ENCODE results near the gene MSL1.

DNA sequence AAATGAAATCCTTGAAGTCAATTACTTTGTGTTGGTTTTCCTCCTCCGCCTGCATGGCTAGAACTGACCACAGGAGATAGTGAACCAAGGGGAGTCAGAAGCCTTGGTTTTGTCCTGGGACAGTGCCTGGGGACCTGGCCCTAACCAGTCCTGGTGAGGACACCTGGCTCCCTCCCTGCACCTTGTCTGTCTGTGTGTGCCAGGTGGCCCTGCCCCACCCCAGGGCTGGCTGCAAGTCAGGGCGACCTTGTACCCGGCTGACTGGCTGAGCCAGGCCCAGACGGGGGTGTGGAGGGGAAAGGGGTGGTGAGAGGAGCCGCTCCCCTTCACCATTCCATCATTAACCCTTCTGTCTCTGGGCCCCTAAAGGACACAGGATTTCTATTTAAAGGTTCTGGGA, 58.9 kb downstream of the MSL1 start:
- TF ChIP-seq ELF4 (IDR thresholded peaks at IDR 0.05) (no peak), TARDBP (IDR thresholded peaks at IDR 0.05) (no peak), L3MBTL2 (conservative IDR thresholded peaks at IDR 0.05) (no peak), FOXM1 (IDR thresholded peaks at IDR 0.05; ENCODE audit: borderline replicate concordance) (no peak), SUZ12 (IDR thresholded peaks at IDR 0.05) (no peak), SP1 (IDR thresholded peaks at IDR 0.05) (no peak), FOXK2 (IDR thresholded peaks at IDR 0.05) (no peak), ZNF384 (IDR thresholded peaks at IDR 0.05) (no peak)

Data from HEK293T (cell line).